RWPE2 (cell line): ENCODE results near the gene ANKRD9.

Experiments used
- ATAC-seq: fragments of 200-7000 bp; cut with Tn5 transposase; 3 replicates; pipeline ENCODE4 v1.9.1; 2021; ENCODE audit warnings: low read depth
- DNase-seq: peaks from one replicate; pipeline ENCODE4 v3.0.0-alpha.2; 2020; ENCODE audit warnings: low spot score
- H3K27ac ChIP-seq: fragments of 450-650 bp; 2 replicates; pipeline ENCODE4 v1.5.1; 2017; ENCODE audit warnings: mild to moderate bottlenecking; ENCODE audit not compliant: poor library complexity, severe bottlenecking
- H3K27me3 ChIP-seq: fragments of 250-450 bp; sonication (Bioruptor Pico); 2 replicates; pipeline ENCODE4 v1.5.1; 2021; ENCODE audit warnings: mild to moderate bottlenecking, moderate library complexity; ENCODE audit not compliant: insufficient read depth, poor library complexity, severe bottlenecking
- H3K36me3 ChIP-seq: fragments of 250-450 bp; sonication (Bioruptor Pico); 2 replicates; pipeline ENCODE4 v1.5.1; 2020; ENCODE audit warnings: low read depth, mild to moderate bottlenecking, moderate library complexity
- H3K4me1 ChIP-seq: fragments of 250-450 bp; sonication (Bioruptor Pico); 2 replicates; pipeline ENCODE4 v1.5.1; 2021; ENCODE audit warnings: mild to moderate bottlenecking, moderate library complexity; ENCODE audit not compliant: insufficient read depth, poor library complexity, severe bottlenecking
- H3K4me3 ChIP-seq: fragments of 250-450 bp; sonication (Bioruptor Pico); 2 replicates; pipeline ENCODE4 v1.5.1; 2021; ENCODE audit warnings: mild to moderate bottlenecking, moderate library complexity; ENCODE audit not compliant: severe bottlenecking
- H3K9me3 ChIP-seq: fragments of 250-450 bp; sonication (Bioruptor Pico); 2 replicates; pipeline ENCODE4 v1.5.1; 2021; ENCODE audit warnings: mild to moderate bottlenecking, moderate library complexity; ENCODE audit not compliant: severe bottlenecking
- TF ChIP-seq, protein P1 (sequence below): fragments of 450-650 bp; IDR thresholded peaks from one replicate; pipeline ENCODE4 v1.5.1; 2017; ENCODE audit warnings: mild to moderate bottlenecking, moderate library complexity; ENCODE audit not compliant: poor library complexity, severe bottlenecking

The ANKRD9 gene

GRCh38 chr14:102481371-102481770, 28.2 kb downstream of the ANKRD9 start:
- DNase-seq (peak; percentile 34), ATAC-seq (no peak; the same call in 1 of the 3 replicates)
- no peaks in the 10 kb centered on the region for H3K27me3 ChIP-seq
- H3K27ac ChIP-seq: peak overlapping the region; percentile 15
- H3K9me3 ChIP-seq: no peaks in the 10 kb centered on the region
- H3K36me3 ChIP-seq: no peaks in the 10 kb centered on the region
- peaks cover 11% of the 10 kb centered on the region for H3K4me1 ChIP-seq
- H3K4me3 ChIP-seq: no peak overlapping the region
- TF ChIP-seq, protein P1, sequence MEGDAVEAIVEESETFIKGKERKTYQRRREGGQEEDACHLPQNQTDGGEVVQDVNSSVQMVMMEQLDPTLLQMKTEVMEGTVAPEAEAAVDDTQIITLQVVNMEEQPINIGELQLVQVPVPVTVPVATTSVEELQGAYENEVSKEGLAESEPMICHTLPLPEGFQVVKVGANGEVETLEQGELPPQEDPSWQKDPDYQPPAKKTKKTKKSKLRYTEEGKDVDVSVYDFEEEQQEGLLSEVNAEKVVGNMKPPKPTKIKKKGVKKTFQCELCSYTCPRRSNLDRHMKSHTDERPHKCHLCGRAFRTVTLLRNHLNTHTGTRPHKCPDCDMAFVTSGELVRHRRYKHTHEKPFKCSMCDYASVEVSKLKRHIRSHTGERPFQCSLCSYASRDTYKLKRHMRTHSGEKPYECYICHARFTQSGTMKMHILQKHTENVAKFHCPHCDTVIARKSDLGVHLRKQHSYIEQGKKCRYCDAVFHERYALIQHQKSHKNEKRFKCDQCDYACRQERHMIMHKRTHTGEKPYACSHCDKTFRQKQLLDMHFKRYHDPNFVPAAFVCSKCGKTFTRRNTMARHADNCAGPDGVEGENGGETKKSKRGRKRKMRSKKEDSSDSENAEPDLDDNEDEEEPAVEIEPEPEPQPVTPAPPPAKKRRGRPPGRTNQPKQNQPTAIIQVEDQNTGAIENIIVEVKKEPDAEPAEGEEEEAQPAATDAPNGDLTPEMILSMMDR: no peak

GRCh38 chr14:102479777-102480176, 29.8 kb downstream of the ANKRD9 start:
- Histone ChIP-seq H3K36me3 (no peaks in the 10 kb centered on the region), H3K9me3 (no peaks in the 10 kb centered on the region), H3K4me1 (peaks cover 11% of the 10 kb centered on the region), H3K4me3 (no peak overlapping the region), H3K27ac (no peak overlapping the region), H3K27me3 (no peaks in the 10 kb centered on the region)
- TF ChIP-seq, protein P1: no peak
- peak; percentile 72 for DNase-seq
- ATAC-seq: no peak

DNA sequence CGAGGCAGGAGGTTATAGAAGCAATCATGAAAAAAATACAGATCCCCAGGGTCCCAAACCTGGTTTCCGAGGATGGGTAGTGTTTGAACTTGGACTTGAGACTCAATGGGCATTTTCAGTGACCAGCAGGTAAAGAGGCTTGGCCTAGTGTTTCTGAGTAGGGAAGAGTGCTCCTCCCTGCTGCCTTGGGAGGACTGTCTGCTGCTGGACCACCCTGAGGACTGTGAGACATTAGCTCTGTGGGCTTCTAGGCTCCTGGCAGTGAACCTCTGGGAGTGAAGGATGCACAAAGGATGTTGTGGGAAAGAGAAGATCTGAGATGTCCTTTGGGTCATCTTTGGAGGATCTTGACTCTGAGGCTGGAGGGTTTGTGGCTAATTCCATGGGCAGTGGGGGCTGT, 30.5 kb downstream of the ANKRD9 start:
- H3K36me3 ChIP-seq: no peaks in the 10 kb centered on the region
- H3K9me3 ChIP-seq: no peaks in the 10 kb centered on the region
- no peaks in the 10 kb centered on the region for H3K27me3 ChIP-seq
- DNase-seq: peak; percentile 38
- H3K27ac ChIP-seq: no peak overlapping the region
- ATAC-seq: no peak
- H3K4me3 ChIP-seq: no peak overlapping the region
- H3K4me1 ChIP-seq: peaks cover 11% of the 10 kb centered on the region
- TF ChIP-seq, protein P1: no peak

DNA sequence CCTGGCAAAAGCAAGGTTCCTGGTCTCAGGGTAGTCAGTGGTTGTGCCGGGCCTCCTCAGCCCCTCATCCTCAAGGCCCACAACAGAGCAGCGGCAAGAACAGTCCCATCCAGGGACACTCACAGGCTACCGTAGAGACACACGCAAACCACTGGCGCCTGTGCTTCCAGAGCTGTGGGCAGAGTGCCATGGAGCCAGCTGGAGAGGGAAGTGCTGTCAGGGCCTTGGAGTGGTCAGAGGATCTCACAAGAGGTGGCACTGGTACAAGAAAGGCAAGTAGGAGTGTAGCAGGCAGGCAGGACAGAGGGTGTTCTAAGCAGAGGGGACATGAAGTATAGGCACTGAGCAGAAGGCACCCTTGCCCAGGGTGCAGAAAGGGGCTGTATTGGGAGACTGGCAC, 34.6 kb downstream of the ANKRD9 start:
- H3K4me3 ChIP-seq: no peak overlapping the region
- 0 out of 2 replicates have a peak, but pooled peaks cover 3% of the 10 kb centered on the region for H3K36me3 ChIP-seq
- H3K4me1 ChIP-seq: no peaks in the 10 kb centered on the region
- DNase-seq (peak; percentile 46), ATAC-seq (no peak)
- TF ChIP-seq, protein P1: no peak
- no peaks in the 10 kb centered on the region for H3K27me3 ChIP-seq
- H3K9me3 ChIP-seq: no peaks in the 10 kb centered on the region
- H3K27ac ChIP-seq: no peak overlapping the region

DNA sequence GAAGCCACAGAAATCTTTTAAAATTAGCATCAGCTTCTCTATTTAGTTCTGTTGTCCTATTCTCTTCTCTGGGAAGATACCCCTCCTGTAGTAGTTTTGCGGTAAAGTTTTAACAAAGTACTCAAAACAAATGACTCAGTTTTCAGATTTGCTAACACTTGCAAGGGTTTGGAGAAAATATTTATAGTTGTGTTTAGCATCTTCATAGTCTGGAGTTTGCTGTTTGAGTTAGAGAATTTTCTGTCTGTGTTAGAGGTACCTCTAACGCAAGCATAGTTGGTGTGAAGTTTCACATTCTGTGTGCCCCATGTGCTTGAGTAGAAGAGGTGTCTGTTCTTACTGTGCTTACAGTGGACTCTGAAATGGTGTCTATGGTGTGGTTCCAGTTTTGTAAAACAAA, 36.0 kb downstream of the ANKRD9 start:
- no peak for DNase-seq
- H3K27me3 ChIP-seq: no peaks in the 10 kb centered on the region
- ATAC-seq: no peak
- peaks cover 9% of the 10 kb centered on the region; the same call in 1 of the 2 replicates for H3K36me3 ChIP-seq
- TF ChIP-seq, protein P1: no peak
- H3K4me1 ChIP-seq: peaks cover 11% of the 10 kb centered on the region
- no peak overlapping the region for H3K4me3 ChIP-seq
- no peaks in the 10 kb centered on the region for H3K9me3 ChIP-seq
- no peak overlapping the region for H3K27ac ChIP-seq
